Measurements from ENCODE around the gene TAF12. TPM values are rescaled to one million over a fixed set of nuclear protein-coding genes. Genes with fewer than 3 reads are reported as not detected.

TAF12 gene
- total and polyA plus RNA-seq, 2 of the 4 experiments (the other 2 are of a cell fraction) = 28.8 to 31.7 TPM

DNA sequence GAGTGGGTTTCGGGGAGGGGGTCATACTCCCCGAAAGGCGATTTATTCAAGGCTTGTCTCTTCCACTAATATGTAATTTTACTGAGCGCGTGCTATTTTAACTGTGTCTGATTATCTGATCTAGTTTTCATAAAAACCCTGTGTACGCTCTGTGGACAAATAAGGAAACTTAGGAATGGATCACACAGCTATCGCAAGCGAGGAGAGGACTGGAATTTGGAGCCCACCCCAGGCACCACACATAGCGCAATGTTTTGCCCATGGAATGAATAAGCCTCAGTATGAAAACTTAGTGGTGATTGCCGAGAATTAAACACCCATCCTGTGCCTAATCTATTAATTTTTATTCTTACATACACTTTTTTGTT is 60.6 kb downstream of the TAF12 start:
- peaks cover 13 to 35% of the 10 kb centered on the region in 2 experiments for H3K79me1 ChIP-seq (ENCODE audit: low read depth in 1 of 2, low read length in 2 of 2)
- peak overlapping the region; percentile 45 for H3K14ac ChIP-seq (replicated peaks; ENCODE audit: low read depth, low read length)
- peak overlapping the region; percentile 48; the same call in 1 of the 2 replicates for H4K91ac ChIP-seq (ENCODE audit: insufficient read depth, low read depth, low read length)
- H3K4ac ChIP-seq (ENCODE audit: low read depth, low read length) = peak overlapping the region; percentile 64
- peak overlapping the region; percentile 53 for H2AK9ac ChIP-seq (replicated peaks; ENCODE audit: low read depth, low read length, poor library complexity)
- H2AFZ ChIP-seq (replicated peaks; ENCODE audit: low read length, poor library complexity) = peak overlapping the region; percentile 93
- H3K18ac ChIP-seq (ENCODE audit: low read depth, low read length) = no peak overlapping the region
- H3K36me3 ChIP-seq (ENCODE audit: control insufficient read depth, insufficient read depth, low read length) = peaks cover 31% of the 10 kb centered on the region
- intact Hi-C loops (cut with micrococcal nuclease) = loop anchor here (5.0 kb wide), 1 partner anchor 65 kb away; no protein-coding TSS in a partner anchor
- dilution Hi-C loops (cut with HindIII; ENCODE audit: low sequenced_read_pairs, unreplicated experiment) = no loop called here
- in situ Hi-C loops (cut with MboI; ENCODE audit: low sequenced_read_pairs) = no loop called here
- DNase-seq (no peak), ATAC-seq (ENCODE audit: low read depth) (peak; percentile 34)
- no peak overlapping the region for H2BK20ac ChIP-seq (ENCODE audit: low read depth, low read length)
- H4K5ac ChIP-seq (ENCODE audit: low read depth, low read length) = peak overlapping the region; percentile 7; the same call in 1 of the 2 replicates
- POLR2A ChIA-PET (ENCODE audit: unreplicated experiment) = interaction anchor here (0.6 to 1.5 kb wide), 5 partner anchors 19 to 498 kb away, joined by 3 to 6 read pairs (median 4); no protein-coding TSS in a partner anchor
- peak overlapping the region; percentile 41; the same call in 1 of the 2 replicates for H2BK120ac ChIP-seq (ENCODE audit: low read depth, low read length)
- H3K56ac ChIP-seq (ENCODE audit: extremely low read depth, insufficient read depth, low read length) = peak overlapping the region; percentile 56
- H2BK15ac ChIP-seq (ENCODE audit: low read depth, low read length) = no peak overlapping the region; the same call in 2 of the 3 replicates
- no peak overlapping the region for H2AK5ac ChIP-seq (ENCODE audit: low read depth, low read length)
- peak overlapping the region; percentile 37 to 76 for H4K8ac ChIP-seq (ENCODE audit: low read depth in 2 of 2, low read length in 2 of 2)
- BruUV-seq (replicated peaks) = no TSS peak
- peak overlapping the region; percentile 84 for H3K4me2 ChIP-seq (ENCODE audit: low read depth, low read length)
- peaks cover 7% of the 10 kb centered on the region; the same call in 1 of the 2 replicates for H3K9me1 ChIP-seq (ENCODE audit: insufficient read depth, low read length)
- H3K4me1 ChIP-seq (ENCODE audit: control insufficient read depth, insufficient read depth, low read length) = peaks cover 6% of the 10 kb centered on the region; the same call in 1 of the 2 replicates
- H3K9ac ChIP-seq (ENCODE audit: low read depth, low read length) = peak overlapping the region; percentile 70
- no CpG with 5 or more reads among the region's 10 CpGs for WGBS, 2 experiments (ENCODE audit: extremely low coverage in 2 of 2, insufficient read length in 1 of 2)
- no peak for TF ChIP-seq CEBPB (IDR thresholded peaks at IDR 0.05; ENCODE audit: low read depth, low read length)
- no peak for TF ChIP-seq RFX5 (IDR thresholded peaks at IDR 0.05; ENCODE audit: low read depth, low read length)
- no peak for TF ChIP-seq FOS (IDR thresholded peaks at IDR 0.05; ENCODE audit: low read depth, low read length)
- no peak for TF ChIP-seq USF2 (IDR thresholded peaks at IDR 0.05; ENCODE audit: low read depth, low read length)
- no peak for TF ChIP-seq SMC3 (IDR thresholded peaks at IDR 0.05; ENCODE audit: low read depth, low read length)
- TF ChIP-seq ELK1 (IDR thresholded peaks at IDR 0.05; ENCODE audit: borderline replicate concordance, low read depth, low read length) = no peak
- TF ChIP-seq BHLHE40 (IDR thresholded peaks at IDR 0.05; ENCODE audit: low read depth, low read length) = no peak
- no peak for TF ChIP-seq CHD1 (IDR thresholded peaks at IDR 0.05; ENCODE audit: low read depth, low read length)
- TF ChIP-seq, protein P1, sequence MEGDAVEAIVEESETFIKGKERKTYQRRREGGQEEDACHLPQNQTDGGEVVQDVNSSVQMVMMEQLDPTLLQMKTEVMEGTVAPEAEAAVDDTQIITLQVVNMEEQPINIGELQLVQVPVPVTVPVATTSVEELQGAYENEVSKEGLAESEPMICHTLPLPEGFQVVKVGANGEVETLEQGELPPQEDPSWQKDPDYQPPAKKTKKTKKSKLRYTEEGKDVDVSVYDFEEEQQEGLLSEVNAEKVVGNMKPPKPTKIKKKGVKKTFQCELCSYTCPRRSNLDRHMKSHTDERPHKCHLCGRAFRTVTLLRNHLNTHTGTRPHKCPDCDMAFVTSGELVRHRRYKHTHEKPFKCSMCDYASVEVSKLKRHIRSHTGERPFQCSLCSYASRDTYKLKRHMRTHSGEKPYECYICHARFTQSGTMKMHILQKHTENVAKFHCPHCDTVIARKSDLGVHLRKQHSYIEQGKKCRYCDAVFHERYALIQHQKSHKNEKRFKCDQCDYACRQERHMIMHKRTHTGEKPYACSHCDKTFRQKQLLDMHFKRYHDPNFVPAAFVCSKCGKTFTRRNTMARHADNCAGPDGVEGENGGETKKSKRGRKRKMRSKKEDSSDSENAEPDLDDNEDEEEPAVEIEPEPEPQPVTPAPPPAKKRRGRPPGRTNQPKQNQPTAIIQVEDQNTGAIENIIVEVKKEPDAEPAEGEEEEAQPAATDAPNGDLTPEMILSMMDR (conservative IDR thresholded peaks at IDR 0.05; ENCODE audit: low read depth, low read length) = no peak
- TF ChIP-seq MAFK (IDR thresholded peaks at IDR 0.05; ENCODE audit: low read depth, low read length) = no peak
- TF ChIP-seq POLR2A (IDR thresholded peaks at IDR 0.05; ENCODE audit: low read depth, low read length) = no peak
- TF ChIP-seq MAZ (IDR thresholded peaks at IDR 0.05; ENCODE audit: borderline replicate concordance, low read depth, low read length) = no peak
- no peak for TF ChIP-seq MXI1 (IDR thresholded peaks at IDR 0.05; ENCODE audit: borderline replicate concordance, low read depth, low read length)
- no peak for TF ChIP-seq NFE2L2 (IDR thresholded peaks at IDR 0.05; ENCODE audit: low read depth, low read length)
- TF ChIP-seq RCOR1 (IDR thresholded peaks at IDR 0.05; ENCODE audit: insufficient replicate concordance, low read length) = no peak
- TF ChIP-seq RAD21 (IDR thresholded peaks at IDR 0.05; ENCODE audit: low read length) = no peak
- H3K27me3 ChIP-seq (ENCODE audit: control insufficient read depth, insufficient read depth, low read length) = no peaks in the 10 kb centered on the region
- H3K27ac ChIP-seq (ENCODE audit: insufficient read depth, low read length) = peak overlapping the region; percentile 75
- H3K4me3 ChIP-seq (ENCODE audit: insufficient read depth, low read depth, low read length) = peak overlapping the region; percentile 79
- peak overlapping the region; percentile 54 for H3K23ac ChIP-seq (ENCODE audit: low read depth, low read length)
- peaks cover 43% of the 10 kb centered on the region for H4K20me1 ChIP-seq (ENCODE audit: insufficient read depth, low read length)
- CTCF ChIA-PET = interaction anchor here (1.0 to 1.7 kb wide), 2 partner anchors 20 to 222 kb away, joined by 3 to 6 read pairs; no protein-coding TSS in a partner anchor
- peak overlapping the region; percentile 53 for H2BK5ac ChIP-seq (ENCODE audit: low read depth, low read length, poor library complexity, severe bottlenecking)
- no peaks in the 10 kb centered on the region for H3K9me3 ChIP-seq (ENCODE audit: control insufficient read depth, insufficient read depth, low read length)

Data from IMR-90 (cell line).